Stimulated activated CD4-positive, alpha-beta T cell treated with anti-CD3 and anti-CD28 coated beads, Interleukin-15, amount 100 ng/mL, for 48 hours (primary cell): ENCODE results near the gene RARB.

ENCODE experiments used
- DNase-seq, 2 donors: peaks; one replicate each; pipeline ENCODE4 v3.0.0-alpha.2; 2020; ENCODE audit warnings: low read depth in 2 of 2

The RARB gene

GRCh38 chr3:25578059-25578458 lies 150.0 kb downstream of the RARB start:
- no peak for DNase-seq

DNA sequence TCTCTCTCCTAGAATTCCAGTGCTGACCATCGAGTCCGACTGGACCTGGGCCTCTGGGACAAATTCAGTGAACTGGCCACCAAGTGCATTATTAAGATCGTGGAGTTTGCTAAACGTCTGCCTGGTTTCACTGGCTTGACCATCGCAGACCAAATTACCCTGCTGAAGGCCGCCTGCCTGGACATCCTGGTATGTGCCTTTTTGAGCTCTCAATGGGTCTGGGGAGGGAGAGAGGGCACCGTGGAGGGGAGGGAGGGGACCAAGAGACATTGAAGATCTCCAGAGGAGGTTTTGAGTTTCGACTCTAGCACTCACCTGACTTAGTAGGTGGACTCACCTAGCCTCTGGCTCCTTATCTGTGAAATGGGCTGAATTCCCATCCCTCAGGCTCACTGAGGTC lies 152.5 kb downstream of the RARB start:
- no peak for DNase-seq

DNA sequence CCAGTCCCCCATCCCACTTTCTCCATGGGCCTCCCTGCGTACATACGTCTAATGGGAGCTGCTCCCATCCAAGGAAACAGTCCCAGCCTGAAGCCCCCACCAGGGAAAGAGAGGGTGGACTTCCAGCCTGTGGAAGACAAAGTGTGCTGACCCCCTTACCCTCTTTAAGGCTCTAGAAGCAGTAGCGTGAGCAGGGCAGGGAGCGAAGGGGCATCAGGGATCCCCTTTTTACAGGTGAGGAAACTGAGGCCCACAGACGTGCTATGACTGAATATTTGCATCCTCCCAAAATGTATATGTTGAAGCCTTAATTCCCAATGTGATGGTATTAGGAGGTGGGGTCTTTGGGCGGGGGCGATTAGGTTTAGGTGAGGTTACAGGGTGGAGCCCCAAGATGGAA lies 153.3 kb downstream of the RARB start:
- no peak for DNase-seq

GRCh38 chr3:25581823-25582222 lies 153.8 kb downstream of the RARB start:
- no peak for DNase-seq

DNA sequence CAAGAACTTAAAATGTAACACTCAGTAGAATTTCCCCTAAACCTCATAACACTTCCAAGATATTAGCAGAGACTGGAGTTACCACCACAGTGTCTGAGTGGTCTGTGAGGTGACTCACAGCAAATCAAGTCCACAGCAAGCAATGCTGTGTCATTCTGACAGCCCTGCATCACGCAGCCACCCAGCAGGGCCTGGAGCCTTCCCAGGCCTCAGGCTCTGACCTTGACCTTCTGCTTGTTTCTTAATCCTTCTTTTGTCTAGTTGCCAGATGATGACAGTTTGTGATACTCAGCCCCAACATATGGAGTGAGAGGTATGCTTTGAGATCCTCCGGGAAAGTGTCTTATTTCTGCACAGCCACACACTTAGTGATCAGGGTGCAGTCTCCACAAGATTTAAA lies 154.2 kb downstream of the RARB start:
- no peak for DNase-seq

GRCh38 chr3:25583343-25583742 lies 155.3 kb downstream of the RARB start:
- DNase-seq: no peak

DNA sequence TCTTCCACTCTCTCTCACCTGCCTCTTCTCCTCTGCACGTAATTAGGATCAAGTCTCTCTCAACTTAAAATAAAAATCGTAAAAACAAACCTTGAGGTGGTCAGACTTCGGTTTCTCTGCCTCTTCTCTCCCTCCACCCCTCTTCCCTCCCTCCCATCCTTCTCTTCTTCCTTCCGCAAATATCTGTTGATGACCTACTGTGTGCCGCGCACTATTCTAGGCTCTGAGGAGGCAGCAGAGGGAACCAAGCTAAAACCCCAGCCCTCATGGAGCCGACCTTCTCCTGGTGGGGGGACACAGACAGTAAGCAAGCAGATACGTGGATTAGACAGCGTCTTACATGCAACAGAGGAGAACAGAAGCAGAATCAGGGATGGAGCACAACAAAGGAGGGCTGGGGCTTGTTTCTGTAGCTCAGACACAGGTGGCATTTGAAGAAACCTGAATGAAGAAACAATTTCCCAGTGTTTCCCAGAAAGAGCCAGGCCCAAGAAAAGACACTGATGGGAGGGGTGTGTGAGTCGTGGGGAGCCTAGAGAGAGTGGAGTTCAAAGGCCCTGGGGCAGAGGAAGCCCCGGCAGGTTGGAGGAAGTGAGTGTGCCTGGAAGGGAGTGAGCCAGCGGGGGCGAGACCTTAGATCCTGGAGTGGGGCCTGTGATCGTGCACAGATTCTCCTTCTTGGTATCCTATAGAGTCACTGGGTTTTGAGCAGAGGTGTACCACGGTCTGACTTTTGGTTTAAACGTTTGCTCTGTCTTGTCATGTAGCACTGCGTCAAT lies 156.1 kb downstream of the RARB start:
- DNase-seq: no peak

DNA sequence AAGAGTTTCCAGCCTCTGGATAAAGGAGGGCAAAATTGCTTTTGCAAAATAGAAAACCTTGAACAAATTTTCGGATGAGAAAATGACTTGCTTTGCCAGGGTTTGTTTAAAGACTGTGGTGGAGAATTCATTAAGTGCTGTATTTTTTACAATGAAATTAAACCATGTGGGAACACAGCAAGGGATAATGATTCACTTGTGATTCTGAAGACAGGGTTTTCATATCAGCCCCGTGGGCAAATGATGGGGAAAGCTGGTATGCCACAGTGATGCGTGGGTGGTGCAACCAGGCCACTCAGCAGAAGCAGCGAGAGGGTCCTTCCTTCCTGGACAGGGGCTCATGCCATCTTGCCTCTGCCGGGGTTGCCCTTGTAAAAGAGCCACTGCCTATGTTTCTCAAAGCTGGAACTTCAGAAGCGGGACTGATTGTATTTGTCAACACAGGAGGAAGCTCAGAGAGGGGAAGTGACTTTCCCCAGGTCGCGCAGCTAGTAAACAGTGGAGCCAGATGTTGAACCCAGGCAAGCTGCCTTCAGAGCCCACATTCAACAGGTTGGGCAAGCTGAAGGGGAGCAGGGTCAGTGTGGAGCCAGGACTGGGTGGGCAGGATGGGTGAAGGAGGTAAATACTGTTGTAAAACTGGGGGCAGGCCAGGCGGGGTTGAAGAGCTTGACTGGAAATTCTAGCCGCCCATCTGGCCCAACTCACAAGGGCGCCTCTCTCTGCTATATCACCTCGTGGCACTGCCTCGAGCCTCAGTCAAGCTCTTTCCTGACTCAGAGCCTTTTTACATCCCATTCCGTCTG lies 157.5 kb downstream of the RARB start:
- DNase-seq: no peak

GRCh38 chr3:25586167-25586505 lies 158.1 kb downstream of the RARB start:
- no peak for DNase-seq

DNA sequence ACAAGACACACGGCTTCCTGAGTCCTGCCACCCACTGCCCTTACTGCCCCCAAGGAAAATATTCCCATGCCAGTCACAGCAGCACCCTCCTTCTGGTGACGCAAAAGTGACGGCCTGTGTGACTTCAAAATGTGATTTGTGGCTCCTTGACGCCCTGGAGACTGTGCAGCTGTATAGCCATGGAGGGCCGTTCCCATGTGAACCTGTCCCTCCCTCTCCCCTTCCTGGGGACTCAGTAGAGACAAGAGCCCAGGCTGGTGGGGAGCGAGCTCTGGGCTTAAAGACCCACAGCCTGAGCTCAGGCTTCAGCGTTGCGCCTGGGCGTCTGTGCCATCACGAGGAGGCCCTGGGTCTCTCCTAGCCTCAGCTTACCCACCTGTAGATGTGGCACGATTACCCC lies 158.5 kb downstream of the RARB start:
- no peak for DNase-seq

GRCh38 chr3:25587094-25587493 lies 159.0 kb downstream of the RARB start:
- DNase-seq: no peak

GRCh38 chr3:25587526-25587925 lies 159.5 kb downstream of the RARB start:
- DNase-seq: no peak

DNA sequence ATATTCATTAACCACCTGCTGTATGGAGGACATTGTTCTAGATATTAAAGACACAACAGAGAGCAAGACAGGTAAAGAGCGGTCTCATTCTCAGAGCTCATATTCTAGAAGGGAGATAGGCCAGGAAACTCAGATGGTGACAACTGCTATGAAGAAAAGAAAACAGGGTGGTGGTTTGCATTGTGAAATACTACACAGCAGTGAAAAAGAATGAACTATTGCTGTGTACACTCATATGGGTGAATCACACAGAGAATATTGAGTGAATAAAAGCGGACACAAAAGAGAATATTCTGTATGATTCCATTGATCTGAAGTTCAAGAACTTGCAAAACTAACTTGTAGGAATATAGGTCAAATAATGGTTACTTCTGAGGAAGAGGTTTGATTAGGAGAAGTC lies 159.9 kb downstream of the RARB start:
- DNase-seq: no peak

DNA sequence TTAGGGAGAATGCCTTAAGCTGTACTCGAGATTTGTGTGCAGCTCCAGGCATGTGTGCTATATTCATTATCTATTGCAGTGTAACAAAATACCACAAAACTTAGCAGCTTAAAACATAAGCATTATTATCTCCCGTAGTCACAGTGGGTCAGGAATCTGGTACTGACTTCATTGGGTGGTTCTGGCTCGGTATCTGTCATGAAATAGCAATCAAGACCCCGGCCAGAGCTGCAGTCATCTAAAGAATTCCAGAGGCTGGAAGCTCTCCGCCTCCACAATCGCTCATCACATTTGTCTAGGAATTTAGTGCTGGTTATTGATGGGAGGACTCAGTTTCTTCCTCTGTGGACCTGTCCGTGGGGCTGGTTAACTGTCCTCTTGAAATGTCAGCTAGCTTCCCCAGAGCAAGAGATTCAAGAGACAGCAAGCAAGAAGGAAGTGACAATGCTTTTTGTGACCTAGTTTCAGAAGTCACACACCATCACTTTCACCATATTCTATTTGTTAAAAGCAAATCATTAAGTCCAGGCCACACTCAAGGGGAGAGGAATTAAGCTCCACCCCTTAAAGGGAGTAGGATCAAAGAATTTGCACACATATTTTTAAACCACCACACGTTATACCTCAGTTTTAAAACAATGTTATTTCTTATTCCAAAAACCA lies 160.5 kb downstream of the RARB start:
- DNase-seq: no peak

DNA sequence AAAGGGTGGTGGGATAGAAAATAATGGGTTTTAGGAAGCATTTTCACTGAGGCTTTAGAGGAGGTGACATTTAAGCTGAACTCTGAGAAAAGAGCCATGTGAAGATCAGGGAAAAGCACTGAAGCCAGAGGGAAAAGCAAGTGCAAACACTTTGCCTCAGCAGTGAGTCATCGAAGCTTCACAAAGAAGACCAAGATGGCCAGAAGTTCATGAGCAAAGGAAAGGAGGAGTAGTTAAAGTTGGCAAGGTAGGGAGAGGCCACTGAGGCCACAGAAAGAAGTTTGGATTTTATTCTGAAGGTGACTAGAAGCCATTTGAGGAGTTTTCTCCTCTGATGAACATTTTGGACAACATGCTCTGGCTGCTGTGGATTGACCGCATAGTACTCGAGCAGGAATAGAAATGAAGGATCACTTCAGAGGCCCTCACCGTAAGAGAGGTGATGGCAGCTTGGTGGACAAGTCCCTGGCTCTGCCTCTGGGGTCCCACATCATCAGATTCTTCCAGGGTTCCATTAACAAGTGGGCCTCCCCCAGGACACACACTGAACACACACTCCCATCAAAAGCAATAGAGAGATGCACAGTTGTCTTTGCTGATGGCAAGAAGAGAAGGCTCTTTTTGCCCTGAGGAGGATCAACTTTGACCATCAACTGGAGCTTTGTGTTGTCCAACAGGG lies 161.2 kb downstream of the RARB start:
- no peak for DNase-seq

DNA sequence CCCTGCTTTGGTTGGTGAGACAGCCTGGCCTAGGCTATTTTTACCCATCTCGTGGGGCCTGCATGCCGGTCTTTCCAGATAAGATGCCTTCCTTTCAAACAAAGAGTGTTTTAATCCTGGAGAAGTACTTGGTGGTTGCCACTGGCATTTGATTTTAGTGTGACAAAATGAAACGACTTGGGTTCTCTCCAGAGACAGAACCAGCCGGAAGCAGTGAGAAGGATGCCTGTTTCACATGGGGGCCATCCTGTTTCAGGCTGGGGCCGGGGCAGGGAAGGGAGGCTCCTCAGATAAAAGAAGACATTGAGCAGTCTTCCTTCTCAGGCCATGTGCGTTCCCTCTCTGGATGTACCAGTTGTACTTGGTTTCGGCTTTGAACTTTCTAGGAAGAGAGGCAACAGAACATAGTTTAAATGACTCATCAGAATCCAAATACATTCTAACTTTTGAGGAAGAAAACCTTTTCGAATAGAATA lies 161.8 kb downstream of the RARB start:
- DNase-seq: no peak

- DNase-seq: no peak
These were observed 164.5 kb downstream of the RARB start for GRCh38 chr3:25592510-25592968.

DNA sequence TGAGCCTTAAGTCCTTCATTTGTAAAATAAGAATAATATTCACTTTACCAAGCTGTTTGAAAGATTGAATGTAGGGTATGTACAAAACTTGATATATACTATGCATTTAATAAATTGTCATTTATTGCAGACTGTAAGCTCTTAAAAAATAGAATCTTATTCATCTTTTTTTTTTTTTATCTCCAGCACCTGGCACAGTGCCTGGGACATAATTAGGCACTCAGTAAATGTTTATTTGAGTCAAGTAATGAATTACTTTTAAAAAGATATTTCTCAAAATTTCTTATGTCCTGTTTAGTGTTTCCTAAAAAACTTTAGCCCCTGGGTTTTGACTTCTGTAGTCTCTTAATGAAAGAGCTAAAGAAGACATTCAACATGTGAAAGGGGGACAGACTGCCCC lies 164.9 kb downstream of the RARB start:
- no peak for DNase-seq

GRCh38 chr3:25594007-25594502 lies 166.0 kb downstream of the RARB start:
- DNase-seq: no peak

GRCh38 chr3:25597535-25598101 lies 169.6 kb downstream of the RARB start:
- no peak for DNase-seq

DNA sequence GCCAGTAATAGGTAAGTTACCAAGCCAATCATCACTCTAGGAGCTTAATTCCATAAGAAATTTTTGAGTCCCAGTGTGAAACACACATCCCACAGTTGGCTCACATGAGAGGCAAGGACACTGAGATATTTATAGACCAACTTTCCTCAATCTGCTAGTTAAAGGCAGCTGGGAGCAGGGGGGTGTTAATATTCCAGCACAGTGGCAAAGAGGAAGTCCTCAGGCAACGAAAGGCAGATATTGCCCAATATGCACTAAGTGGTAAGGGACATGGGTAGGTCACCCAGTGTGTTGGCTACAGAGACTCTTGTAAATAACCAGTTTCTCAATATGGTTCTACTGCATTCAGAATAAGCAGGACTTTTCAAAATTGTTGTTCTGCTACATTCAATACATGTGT lies 175.6 kb downstream of the RARB start:
- no peak for DNase-seq
